ENCODE data around the gene KRTAP11-1.

The KRTAP11-1 gene, protein sequence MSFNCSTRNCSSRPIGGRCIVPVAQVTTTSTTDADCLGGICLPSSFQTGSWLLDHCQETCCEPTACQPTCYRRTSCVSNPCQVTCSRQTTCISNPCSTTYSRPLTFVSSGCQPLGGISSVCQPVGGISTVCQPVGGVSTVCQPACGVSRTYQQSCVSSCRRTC

DNA sequence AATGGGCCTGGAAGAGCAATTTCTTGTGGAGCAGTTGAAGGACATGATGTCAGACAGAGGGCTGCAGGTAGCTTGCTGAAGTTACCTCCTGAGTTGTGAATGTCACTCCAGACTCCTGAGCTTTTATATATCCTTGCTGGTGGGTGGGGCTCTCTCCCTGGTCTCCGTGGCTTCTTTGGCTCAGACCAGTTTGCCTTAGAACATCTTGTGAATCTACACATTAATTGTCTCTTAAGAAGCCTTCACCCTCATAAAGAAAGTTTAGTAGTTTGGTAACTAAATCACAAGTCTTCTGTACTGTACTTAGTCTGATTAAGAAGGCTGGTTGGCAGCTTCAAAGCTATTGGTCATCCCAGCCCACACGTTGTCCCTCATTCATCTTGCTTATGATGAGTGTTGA lies at the start of gene KRTAP11-1:
TSS of gene KRTAP11-1 (minus strand) at position 101 of the 400 bp plus-strand sequence. CDS start at position 45, 56 bp downstream.
- DNase-seq, result no peak

DNA sequence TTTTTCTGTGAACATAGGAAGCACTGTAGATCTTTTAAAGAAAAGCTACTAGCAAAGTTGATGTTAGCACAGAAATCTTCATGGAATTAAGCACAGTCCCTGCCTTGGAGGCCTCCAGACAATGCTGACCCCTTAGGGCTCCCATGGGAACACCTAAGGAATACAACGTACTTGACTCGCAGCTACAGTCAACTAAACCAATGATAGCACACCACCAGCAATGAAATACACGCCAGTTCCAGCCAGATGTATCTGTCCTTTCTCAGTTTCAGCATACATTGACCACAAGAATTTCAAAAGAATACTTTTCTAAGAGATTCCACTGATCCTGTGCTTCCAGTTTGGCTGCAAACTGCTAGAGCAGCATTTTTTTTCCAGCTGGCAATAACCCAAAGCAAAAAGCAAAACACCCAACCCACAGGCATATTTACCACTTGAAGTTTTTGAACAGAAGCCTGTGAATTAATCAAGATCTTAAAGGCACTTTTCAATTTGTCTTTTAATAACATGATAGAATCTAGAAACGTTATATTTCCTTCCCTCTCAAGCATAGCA lies 42.8 kb upstream of the KRTAP11-1 start:
- no peak for DNase-seq

DNA sequence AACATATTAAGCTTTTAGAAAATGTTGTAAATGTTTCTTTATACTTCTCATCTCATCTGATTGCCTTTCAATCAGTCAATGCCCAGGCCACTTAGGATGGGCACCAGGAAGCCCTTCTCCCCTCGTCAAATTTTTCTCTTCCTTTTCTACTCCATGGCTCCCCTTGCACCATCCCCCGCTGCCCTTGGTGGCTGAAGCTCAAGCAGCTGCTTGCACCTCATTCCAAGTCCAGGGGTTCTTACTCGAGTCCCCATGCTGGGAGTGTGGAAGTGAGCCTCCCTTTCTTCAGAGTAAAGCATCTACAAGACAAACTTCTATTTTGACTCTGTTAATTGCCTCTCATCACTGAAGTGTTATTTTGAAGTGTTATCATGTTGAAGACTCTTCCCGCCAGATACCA lies 39.7 kb upstream of the KRTAP11-1 start:
- no peak for DNase-seq

DNA sequence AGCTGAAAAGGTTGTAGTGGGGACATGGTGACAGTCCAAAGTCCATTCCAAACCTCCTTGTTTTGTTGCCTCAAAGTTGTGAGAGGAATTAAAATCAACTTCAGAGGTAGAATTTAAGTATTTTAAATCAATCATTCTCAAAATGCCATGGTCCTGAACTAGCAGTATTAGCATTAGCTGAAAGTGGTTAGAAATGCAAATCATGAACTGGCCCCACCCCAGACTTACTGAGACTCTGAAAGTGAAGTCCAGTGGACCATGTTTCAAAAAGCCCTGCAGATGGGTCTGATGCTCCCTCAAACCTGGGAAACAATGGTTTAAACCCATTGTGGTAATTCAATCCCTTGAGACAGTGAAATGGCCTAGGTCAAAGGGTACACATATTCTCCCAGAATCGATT lies 36.2 kb upstream of the KRTAP11-1 start:
- DNase-seq, result no peak

DNA sequence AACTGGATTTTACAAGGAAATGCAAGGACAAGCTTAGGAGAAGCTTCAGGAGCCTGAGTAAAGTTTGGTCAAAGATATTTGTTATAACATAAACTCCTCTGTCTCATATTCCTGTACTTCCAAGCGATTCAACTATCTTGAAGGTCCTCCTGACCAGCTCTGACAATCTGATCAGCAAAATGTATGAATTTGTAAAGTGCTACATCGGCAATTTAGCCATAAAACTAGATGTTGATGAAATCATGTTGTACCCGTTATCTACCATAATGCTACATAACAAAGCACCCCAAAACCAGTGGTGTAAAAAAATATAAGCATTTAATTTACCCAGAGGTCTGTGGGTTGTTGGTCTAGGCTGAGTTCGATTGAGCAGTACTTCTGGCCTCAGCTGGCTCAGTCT lies 19.5 kb upstream of the KRTAP11-1 start:
- DNase-seq, result no peak

DNA sequence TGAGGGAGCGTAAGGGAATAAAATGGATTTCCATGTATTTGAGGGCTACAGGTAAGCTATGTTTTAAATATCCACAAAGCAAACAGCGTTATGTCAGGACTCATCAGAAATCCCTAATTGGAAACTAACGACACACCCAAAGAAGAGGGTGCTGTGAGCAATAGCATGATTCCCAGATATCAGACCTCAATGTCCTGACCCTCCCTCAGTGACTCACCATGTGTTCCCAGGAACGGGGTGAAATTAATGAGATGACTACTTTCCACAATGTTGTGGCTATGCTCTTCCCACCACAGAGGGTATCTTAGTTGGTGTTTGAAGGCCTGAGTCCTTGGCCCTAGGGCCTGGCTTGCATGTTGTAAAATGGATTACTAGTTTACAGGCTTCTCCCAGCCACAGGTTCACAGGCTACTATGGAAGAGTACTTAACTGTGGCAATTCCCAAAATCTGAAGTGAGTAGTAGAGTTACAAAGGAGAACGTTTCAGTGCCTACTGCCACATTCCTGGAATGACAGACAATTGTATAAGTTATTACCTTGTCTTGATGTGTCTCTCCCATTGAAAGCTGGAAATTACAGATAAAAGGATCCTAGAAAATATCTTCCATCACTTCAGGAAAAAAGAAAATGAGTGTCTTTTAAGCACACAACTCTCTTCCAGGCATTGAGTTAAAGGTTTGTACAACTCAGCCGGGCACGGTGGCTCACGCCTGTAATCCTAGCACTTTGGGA lies 1.7 kb upstream of the KRTAP11-1 start:
- DNase-seq, result no peak

DNA sequence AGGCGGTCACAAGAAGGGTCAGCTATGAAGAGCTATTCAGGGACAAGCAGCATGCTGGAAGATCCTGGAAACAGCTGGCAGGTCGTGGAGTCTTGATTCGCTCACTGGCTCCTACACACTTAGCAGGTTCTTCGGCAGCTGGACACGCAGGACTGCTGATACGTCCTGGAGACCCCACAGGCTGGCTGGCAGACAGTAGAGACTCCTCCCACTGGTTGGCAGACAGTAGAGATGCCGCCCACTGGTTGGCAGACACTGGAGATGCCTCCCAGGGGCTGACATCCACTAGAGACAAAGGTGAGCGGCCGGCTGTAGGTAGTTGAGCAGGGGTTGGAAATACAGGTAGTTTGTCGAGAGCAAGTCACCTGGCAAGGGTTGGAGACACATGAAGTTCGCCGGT lies 466 bp downstream of the KRTAP11-1 start:
- DNase-seq, result no peak

DNA sequence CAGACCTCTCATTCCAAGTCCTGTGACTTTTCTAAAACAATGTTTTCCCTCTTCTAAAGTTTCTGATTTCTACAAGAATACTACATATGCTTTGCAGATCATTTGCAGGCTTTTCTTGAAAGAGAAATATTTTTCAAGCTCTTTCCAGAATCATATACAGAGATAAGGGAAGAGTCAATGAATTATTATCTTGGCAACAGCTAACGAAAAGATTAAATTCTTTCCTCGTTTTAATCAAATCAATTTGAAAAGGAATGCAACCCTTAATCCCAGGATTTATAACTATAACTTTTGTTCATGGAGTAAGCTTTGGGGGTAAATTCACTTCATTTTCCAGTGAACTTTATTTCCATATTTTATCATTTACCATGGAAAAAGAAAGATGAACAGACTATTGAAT lies 6.9 kb downstream of the KRTAP11-1 start:
- no peak for DNase-seq

DNA sequence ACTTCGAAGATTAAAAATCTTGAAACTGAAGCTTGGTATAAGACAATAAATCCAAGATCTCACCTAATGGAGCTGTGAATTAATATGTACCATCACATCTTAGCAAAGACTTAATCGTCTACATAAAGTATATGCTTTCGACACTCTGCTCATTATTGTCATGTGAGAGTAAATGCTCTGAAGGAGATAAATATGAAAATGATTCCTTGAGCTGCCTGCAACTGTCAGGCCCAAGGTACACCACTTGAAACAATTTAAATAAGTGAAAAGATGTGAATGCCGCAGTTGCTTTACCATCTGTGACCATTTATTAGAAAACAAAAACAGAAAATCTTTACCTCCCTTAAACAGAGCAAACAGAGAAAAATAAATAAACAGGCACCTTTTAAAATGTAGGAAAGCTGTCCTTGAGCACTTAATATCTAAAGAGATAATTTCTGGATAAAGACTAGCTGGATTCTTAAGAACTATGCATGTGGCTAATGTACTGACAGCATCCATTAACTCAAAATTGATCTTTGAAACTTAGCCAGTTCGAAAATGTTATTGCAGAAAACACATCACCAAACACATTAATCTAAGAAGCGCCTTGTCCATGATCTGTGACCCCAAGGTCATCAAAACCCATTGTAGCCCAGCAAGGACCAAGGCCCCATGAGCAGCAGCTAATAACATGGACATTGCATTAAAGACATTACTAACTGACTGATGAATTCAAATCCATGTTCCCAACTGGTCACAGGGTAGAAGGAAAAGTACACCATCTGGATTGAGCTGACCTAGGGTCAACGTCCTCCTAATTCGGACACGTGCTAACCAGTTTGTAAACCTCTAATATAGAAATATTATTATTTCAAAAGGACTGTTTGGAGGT lies 33.5 kb downstream of the KRTAP11-1 start:
- DNase-seq, result no peak

DNA sequence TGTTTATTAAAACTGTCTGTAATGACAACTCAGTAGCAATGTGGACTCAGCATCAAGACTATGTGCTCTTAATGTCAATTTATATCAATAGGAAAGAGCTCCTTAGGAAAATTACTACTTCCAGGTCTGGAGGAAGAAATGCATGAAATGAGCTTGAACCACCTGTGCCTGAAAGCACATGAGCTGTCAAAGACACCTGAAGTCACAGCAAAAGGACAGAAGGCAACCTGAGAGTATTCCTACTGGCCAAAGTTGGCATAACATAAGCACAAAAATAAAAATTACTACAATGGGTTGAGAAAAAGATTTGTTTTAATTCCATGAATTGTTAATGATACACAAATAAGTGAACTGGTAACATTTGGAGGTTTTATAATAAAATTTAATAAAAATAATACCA lies 38.4 kb downstream of the KRTAP11-1 start:
- DNase-seq, result no peak

DNA sequence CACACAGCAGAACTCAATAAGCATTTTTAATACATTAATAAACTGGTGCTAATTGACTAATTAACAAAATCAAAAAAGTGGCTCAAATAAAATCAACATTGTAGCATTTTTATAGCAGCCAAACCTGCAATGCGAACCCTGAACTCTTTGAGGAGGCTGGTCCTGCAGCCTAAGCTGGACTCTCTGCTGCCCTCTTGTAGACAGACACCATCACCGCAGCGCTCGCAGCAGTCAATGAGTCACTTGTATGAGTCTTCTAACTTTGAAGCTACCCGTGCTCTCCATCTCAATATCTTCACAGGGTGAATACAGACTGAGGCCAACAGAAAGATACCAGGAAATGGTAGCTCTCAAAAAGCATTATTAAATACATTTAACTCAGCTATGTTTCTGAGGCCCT lies 42.1 kb downstream of the KRTAP11-1 start:
- peak; percentile 49 for DNase-seq

DNA sequence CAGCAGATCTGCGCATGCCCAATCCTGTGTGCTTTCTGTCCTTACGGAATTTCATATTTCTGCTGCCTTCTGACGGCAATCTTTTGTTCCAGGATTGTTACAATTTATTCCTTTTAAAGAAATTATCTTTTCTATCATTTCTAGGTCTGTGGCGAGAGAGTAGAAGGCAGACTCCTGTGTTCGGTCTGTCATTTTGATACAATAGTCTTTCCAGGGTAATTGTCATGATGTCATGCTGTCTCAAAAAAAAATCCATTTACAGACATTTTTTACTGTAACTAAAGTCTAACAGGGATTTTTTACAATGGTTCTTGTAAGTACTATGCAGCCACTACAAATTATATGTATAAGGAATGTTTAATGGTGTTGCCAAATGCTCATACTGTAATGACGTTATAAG lies 42.8 kb downstream of the KRTAP11-1 start:
- DNase-seq, result no peak

DNA sequence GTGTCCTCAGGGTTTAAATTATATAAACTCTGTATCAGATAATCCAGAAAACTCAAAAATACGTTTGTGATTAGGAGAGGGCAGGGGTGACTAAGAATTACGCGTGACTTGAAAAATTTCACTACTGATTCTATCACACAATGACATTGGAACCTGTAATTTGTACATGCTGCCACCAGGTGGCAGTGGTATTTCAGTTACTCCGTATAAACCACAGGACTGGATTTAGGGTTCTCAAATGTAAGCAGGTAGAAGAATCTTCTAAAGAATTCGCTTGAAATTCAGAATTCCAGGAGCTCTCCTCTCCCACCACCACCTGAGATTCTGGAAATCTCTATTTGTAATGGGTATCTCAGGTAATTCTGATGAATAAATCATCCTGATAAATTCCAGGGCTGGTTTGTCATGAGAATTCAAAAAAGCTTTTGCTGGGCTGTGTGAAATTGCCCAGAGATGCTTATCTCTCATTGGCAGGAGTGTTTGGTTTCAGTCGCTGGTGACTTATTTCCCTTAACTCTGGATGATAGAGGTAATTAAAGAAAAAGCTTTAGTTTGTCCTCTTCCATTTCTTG lies 50.1 kb downstream of the KRTAP11-1 start:
- DNase-seq, result peak; percentile 19
